Panc1 (cell line): ENCODE results near the gene SMIM24. TPM values are rescaled to one million over a fixed set of nuclear protein-coding genes. Genes with fewer than 3 reads are reported as not detected.

ENCODE experiments used
- ATAC-seq: fragments of 200-7000 bp; cut with Tn5 transposase; 2 replicates; pipeline ENCODE4 v1.9.1; 2020; ENCODE audit warnings: mild to moderate bottlenecking, moderate library complexity
- BruUV-seq: library from RNA; stranded (reverse); fragments of 400-500 nt; replicated peaks from 2 replicates; lab custom pipeline; 2021; lab: Mats Ljungman, UMichigan
- CTCF ChIA-PET: fragments of 300-600 bp; sonication (Branson Sonifier 250); formaldehyde crosslinking; loops from one replicate; lab custom pipeline; 2022; ENCODE audit warnings: antibody characterized with exemption; lab: Charles Lee
- POLR2A ChIA-PET: fragments of 300-600 bp; sonication (Branson Sonifier 250); formaldehyde crosslinking; loops from one replicate; lab custom pipeline; 2022; ENCODE audit warnings: antibody characterized with exemption; lab: Charles Lee
- DNase-seq: peaks from one replicate; pipeline ENCODE4 v3.0.0-alpha.2; 2010; ENCODE audit warnings: low read depth, low spot score
- H3K27ac ChIP-seq: 2 replicates; pipeline ENCODE4 v1.5.1; 2011; ENCODE audit warnings: mild to moderate bottlenecking, low read length, inconsistent platforms
- H3K27me3 ChIP-seq: fragments of 200-500 bp; sonication (Bioruptor generic); 2 replicates; pipeline ENCODE4 v1.6.0; 2014; ENCODE audit warnings: low read length, inconsistent platforms; ENCODE audit not compliant: control insufficient read depth, insufficient read depth
- H3K36me3 ChIP-seq: fragments of 200-500 bp; sonication (Bioruptor generic); 2 replicates; pipeline ENCODE4 v1.5.1; 2014; ENCODE audit warnings: inconsistent platforms, mild to moderate bottlenecking, low read length, moderate library complexity; ENCODE audit not compliant: control insufficient read depth, insufficient read depth
- H3K4me1 ChIP-seq: 2 replicates; pipeline ENCODE4 v1.5.1; 2011; ENCODE audit warnings: inconsistent platforms, mild to moderate bottlenecking, low read length, moderate library complexity; ENCODE audit not compliant: control insufficient read depth, insufficient read depth
- H3K4me3 ChIP-seq, 2 experiments: 2 replicates each; pipeline ENCODE4 v1.5.1; 2011 to 2012; ENCODE audit warnings: low read depth in 2 of 2, low read length in 2 of 2, mild to moderate bottlenecking in 2 of 2, inconsistent platforms in 1 of 2, moderate library complexity in 1 of 2
- H3K9me3 ChIP-seq: fragments of 200-500 bp; sonication (Bioruptor generic); 2 replicates; pipeline ENCODE4 v1.5.1; 2014; ENCODE audit warnings: low read depth, mild to moderate bottlenecking, inconsistent platforms, low read length, moderate library complexity; ENCODE audit not compliant: control insufficient read depth, insufficient read depth
- POLR2AphosphoS5 ChIP-seq: IDR thresholded peaks from 2 replicates; pipeline ENCODE4 v1.6.1; 2012; ENCODE audit warnings: mild to moderate bottlenecking, low read depth, low read length, moderate library complexity
- SIN3A ChIP-seq: IDR thresholded peaks from 2 replicates; pipeline ENCODE4 v1.6.1; 2012; ENCODE audit warnings: low read depth, mild to moderate bottlenecking, low read length, moderate library complexity, borderline replicate concordance; ENCODE audit not compliant: insufficient read depth
- TCF7L2 ChIP-seq: IDR thresholded peaks from 2 replicates; pipeline ENCODE4 v1.6.1; 2011; ENCODE audit warnings: mild to moderate bottlenecking, low read depth, low read length, inconsistent platforms
- in situ Hi-C: cut with HindIII; loops from 2 replicates; pipeline ENCODE4 v1.10.0; 2016; ENCODE audit warnings: low sequenced_read_pairs, low pct_unique_long_range_greater_than_20kb
- intact Hi-C: fragments of 100-400 bp; cut with micrococcal nuclease; formaldehyde crosslinking; loops from one replicate; pipeline ENCODE4 v1.10.0; 2022; ENCODE audit not compliant: unreplicated experiment
- total RNA-seq: library from RNA; stranded (reverse); gene quantifications from one replicate; pipeline ENCODE4 v1.2.1, GENCODE V29; 2021; ENCODE audit not compliant: unreplicated experiment
- TF ChIP-seq, protein P1 (sequence below): fragments of 450-650 bp; IDR thresholded peaks from 2 replicates; pipeline ENCODE4 v1.5.1; 2017; ENCODE audit warnings: mild to moderate bottlenecking
- TF ChIP-seq, protein P2 (sequence below), 2 experiments: IDR thresholded peaks; 2 replicates each; pipeline ENCODE4 v1.6.1; 2011 to 2012; ENCODE audit warnings: low read depth in 2 of 2, control low read depth in 1 of 2, low read length in 1 of 2, mild to moderate bottlenecking in 1 of 2, moderate library complexity in 1 of 2; ENCODE audit not compliant: insufficient read depth in 1 of 2

Gene SMIM24
- total RNA-seq, 1 experiment from 2014 or later = 0.28 TPM

DNA sequence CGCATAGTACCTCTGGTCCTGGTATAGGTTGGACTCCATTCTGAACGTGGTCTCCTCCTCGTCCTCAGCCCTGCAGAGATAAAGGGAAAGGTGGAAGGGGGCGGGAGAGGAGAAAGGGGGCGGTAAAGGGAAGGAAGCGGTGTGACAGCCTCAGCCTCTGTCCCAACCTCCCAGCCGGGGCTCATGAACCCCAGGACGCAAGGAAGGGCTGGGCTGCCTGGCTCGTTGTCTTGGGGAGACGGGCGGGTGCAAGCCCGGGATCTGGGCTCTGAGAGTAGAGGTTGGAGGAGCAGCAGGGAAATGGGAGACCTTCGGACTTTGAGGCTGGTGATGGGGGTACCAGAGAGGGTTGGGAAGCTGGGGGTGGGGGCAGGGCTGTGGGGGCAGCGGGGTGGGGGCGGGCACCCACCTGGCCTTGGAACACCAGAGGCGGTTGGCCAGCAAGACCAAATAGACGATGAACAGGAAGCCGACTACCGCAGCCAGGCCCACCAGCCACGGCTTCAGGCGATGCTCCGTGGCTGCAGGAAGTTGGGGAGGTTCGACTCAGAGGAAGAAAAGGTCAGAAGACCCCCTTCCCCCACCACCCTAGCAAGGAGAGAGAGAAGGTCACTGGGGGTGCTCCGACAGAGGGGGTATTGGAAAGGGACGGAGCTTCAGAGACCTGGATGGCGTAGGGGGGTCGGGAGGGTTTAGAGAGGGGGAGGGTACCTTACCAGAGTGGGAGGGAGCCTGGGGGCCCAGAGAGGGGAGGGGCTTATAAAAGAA lies 1.7 kb downstream of the SMIM24 start:
- ChIA-PET POLR2A (no interaction called here), CTCF (interaction anchor here (0.7 to 1.2 kb wide), 3 partner anchors 174 to 203 kb away, joined by 4 to 11 read pairs (median 4); no protein-coding TSS in a partner anchor)
- H3K27me3 ChIP-seq = no peaks in the 10 kb centered on the region
- H3K4me1 ChIP-seq = no peaks in the 10 kb centered on the region
- H3K4me3 ChIP-seq = no peak overlapping the region
- no TSS peak for BruUV-seq
- no peaks in the 10 kb centered on the region for H3K36me3 ChIP-seq
- in situ Hi-C loops (no loop called here), intact Hi-C loops (no loop called here)
- DNase-seq = no peak
- TF ChIP-seq, protein P1, sequence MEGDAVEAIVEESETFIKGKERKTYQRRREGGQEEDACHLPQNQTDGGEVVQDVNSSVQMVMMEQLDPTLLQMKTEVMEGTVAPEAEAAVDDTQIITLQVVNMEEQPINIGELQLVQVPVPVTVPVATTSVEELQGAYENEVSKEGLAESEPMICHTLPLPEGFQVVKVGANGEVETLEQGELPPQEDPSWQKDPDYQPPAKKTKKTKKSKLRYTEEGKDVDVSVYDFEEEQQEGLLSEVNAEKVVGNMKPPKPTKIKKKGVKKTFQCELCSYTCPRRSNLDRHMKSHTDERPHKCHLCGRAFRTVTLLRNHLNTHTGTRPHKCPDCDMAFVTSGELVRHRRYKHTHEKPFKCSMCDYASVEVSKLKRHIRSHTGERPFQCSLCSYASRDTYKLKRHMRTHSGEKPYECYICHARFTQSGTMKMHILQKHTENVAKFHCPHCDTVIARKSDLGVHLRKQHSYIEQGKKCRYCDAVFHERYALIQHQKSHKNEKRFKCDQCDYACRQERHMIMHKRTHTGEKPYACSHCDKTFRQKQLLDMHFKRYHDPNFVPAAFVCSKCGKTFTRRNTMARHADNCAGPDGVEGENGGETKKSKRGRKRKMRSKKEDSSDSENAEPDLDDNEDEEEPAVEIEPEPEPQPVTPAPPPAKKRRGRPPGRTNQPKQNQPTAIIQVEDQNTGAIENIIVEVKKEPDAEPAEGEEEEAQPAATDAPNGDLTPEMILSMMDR = no peak
- TF ChIP-seq POLR2AphosphoS5 (no peak), SIN3A (no peak), TCF7L2 (no peak)
- TF ChIP-seq, protein P2, sequence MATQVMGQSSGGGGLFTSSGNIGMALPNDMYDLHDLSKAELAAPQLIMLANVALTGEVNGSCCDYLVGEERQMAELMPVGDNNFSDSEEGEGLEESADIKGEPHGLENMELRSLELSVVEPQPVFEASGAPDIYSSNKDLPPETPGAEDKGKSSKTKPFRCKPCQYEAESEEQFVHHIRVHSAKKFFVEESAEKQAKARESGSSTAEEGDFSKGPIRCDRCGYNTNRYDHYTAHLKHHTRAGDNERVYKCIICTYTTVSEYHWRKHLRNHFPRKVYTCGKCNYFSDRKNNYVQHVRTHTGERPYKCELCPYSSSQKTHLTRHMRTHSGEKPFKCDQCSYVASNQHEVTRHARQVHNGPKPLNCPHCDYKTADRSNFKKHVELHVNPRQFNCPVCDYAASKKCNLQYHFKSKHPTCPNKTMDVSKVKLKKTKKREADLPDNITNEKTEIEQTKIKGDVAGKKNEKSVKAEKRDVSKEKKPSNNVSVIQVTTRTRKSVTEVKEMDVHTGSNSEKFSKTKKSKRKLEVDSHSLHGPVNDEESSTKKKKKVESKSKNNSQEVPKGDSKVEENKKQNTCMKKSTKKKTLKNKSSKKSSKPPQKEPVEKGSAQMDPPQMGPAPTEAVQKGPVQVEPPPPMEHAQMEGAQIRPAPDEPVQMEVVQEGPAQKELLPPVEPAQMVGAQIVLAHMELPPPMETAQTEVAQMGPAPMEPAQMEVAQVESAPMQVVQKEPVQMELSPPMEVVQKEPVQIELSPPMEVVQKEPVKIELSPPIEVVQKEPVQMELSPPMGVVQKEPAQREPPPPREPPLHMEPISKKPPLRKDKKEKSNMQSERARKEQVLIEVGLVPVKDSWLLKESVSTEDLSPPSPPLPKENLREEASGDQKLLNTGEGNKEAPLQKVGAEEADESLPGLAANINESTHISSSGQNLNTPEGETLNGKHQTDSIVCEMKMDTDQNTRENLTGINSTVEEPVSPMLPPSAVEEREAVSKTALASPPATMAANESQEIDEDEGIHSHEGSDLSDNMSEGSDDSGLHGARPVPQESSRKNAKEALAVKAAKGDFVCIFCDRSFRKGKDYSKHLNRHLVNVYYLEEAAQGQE (IDR thresholded peaks at IDR 0.05; ENCODE audit: insufficient read depth in 1 of 2, low read depth in 2 of 2, low read length in 1 of 2) = no peak
- H3K27ac ChIP-seq = no peak overlapping the region
- no peaks in the 10 kb centered on the region for H3K9me3 ChIP-seq
- ATAC-seq = no peak

DNA sequence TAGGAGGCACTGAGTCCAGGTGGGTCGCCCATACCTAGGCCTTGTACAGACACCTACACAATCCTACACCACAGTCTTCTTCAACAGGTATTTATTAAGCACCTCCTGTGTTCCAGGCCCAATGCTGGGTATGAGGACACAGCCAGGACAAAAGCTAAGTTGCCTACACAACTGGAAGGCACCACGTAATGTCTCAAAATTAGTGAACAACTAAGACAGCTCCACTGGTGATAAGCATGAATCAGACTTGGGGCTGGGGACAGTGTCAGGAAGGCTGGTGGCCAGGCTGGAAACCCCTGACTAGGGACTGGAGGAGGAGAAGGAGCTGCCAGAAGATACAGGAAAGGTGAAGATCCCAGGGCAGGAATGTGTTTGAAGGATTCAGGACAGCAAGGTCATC lies 2.4 kb downstream of the SMIM24 start:
- in situ Hi-C loops = no loop called here

More for the DNA sequence above, 2.4 kb downstream of the SMIM24 start:
- DNase-seq (no peak), ATAC-seq (no peak)
- ChIA-PET POLR2A (no interaction called here), CTCF (no interaction called here)
- Histone ChIP-seq H3K27ac (no peak overlapping the region), H3K4me1 (no peaks in the 10 kb centered on the region), H3K36me3 (no peaks in the 10 kb centered on the region), H3K27me3 (no peaks in the 10 kb centered on the region), H3K9me3 (no peaks in the 10 kb centered on the region), H3K4me3 (no peak overlapping the region)
- TF ChIP-seq SIN3A (no peak), TCF7L2 (no peak), POLR2AphosphoS5 (no peak)
- TF ChIP-seq, protein P2 (IDR thresholded peaks at IDR 0.05; ENCODE audit: insufficient read depth in 1 of 2, low read depth in 2 of 2, low read length in 1 of 2) = no peak
- TF ChIP-seq, protein P1 = no peak
- BruUV-seq = no TSS peak
- intact Hi-C loops = no loop called here
